CD4-positive, alpha-beta T cell (primary cell): Measurements from ENCODE around the gene GARIN5B. TPM values are rescaled to one million over a fixed set of nuclear protein-coding genes. Genes with fewer than 3 reads are reported as not detected.

ENCODE experiments used
- ATAC-seq: fragments of 200-7000 bp; cut with Tn5 transposase; one replicate; pipeline ENCODE4 v1.10.0; 2022; ENCODE audit warnings: mild to moderate bottlenecking; ENCODE audit not compliant: poor library complexity
- CTCF ChIA-PET: fragments of 350-600 bp; sonication (Branson Sonifier 250); formaldehyde crosslinking; loops from one replicate; lab custom pipeline; 2021; ENCODE audit warnings: antibody characterized with exemption, inconsistent platforms; lab: Charles Lee
- POLR2A ChIA-PET: fragments of 350-600 bp; sonication (Branson Sonifier 250); formaldehyde crosslinking; loops from one replicate; lab custom pipeline; 2021; ENCODE audit warnings: antibody characterized with exemption, inconsistent platforms; lab: Charles Lee
- DNase-seq, 14 experiments: peaks; one replicate each; pipeline ENCODE4 v3.0.0-alpha.2; 2013 to 2020; ENCODE audit warnings: mixed read lengths in 2 of 14
- H3K27ac ChIP-seq, 2 donors: one replicate each; pipeline versions ENCODE4 v1.5.1 to v1.7.0; 2013; ENCODE audit warnings: low read length in 2 of 2, low read depth in 1 of 2, mild to moderate bottlenecking in 1 of 2
- H3K27me3 ChIP-seq, 2 experiments: 1 replicate in 1 of 2; 2 replicates in 1 of 2; pipeline versions ENCODE4 v1.6.1 to v1.7.0; 2013; ENCODE audit warnings: low read length in 2 of 2, control low read depth in 1 of 2, mild to moderate bottlenecking in 1 of 2, moderate library complexity in 1 of 2; ENCODE audit not compliant: insufficient read depth in 2 of 2, control insufficient read depth in 1 of 2
- H3K36me3 ChIP-seq: one replicate; pipeline ENCODE4 v1.6.1; 2013; ENCODE audit warnings: low read length, control low read depth; ENCODE audit not compliant: insufficient read depth
- H3K4me1 ChIP-seq: one replicate; pipeline ENCODE4 v1.6.1; 2013; ENCODE audit warnings: low read length, control low read depth; ENCODE audit not compliant: insufficient read depth
- H3K4me3 ChIP-seq: one replicate; pipeline ENCODE4 v1.5.1; 2013; ENCODE audit warnings: mild to moderate bottlenecking, low read length, moderate library complexity
- H3K9me3 ChIP-seq, 2 experiments: 1 replicate in 1 of 2; 2 replicates in 1 of 2; pipeline versions ENCODE4 v1.6.1 to v1.7.0; 2013; ENCODE audit warnings: low read length in 2 of 2, mild to moderate bottlenecking in 2 of 2, control low read depth in 1 of 2, moderate library complexity in 1 of 2; ENCODE audit not compliant: control insufficient read depth in 1 of 2, insufficient read depth in 1 of 2
- H3K27ac Mint-ChIP-seq: one replicate; pipeline ENCODE4 v1.8.0; 2020; ENCODE audit warnings: mixed read lengths
- H3K27me3 Mint-ChIP-seq: one replicate; pipeline ENCODE4 v1.8.0; 2021; ENCODE audit warnings: mixed read lengths
- H3K36me3 Mint-ChIP-seq: one replicate; pipeline ENCODE4 v1.8.0; 2021; ENCODE audit warnings: low read depth, mixed read lengths
- H3K4me1 Mint-ChIP-seq: one replicate; pipeline ENCODE4 v1.8.0; 2021; ENCODE audit warnings: low read depth, mixed read lengths
- H3K4me3 Mint-ChIP-seq: one replicate; pipeline ENCODE4 v1.8.0; 2020; ENCODE audit warnings: mild to moderate bottlenecking, mixed read lengths
- H3K9me3 Mint-ChIP-seq: one replicate; pipeline ENCODE4 v1.8.0; 2020; ENCODE audit warnings: mixed read lengths
- CTCF ChIP-seq: fragments of 200-600 bp; IDR thresholded peaks from one replicate; pipeline ENCODE4 v1.8.0; 2022; ENCODE audit warnings: antibody characterized with exemption, mild to moderate bottlenecking
- intact Hi-C, 2 experiments: fragments of 100-400 bp; cut with DNase I in 1 of 2; cut with micrococcal nuclease in 1 of 2; formaldehyde crosslinking; loops; one replicate each; pipeline versions ENCODE4 v1.15.1 to v1.9.0; 2023 to 2025; cut with DNase I, micrococcal nuclease
- total RNA-seq, 174 experiments: library from RNA in 2 of 174; stranded (reverse) in 2 of 174; gene quantifications; one replicate each; pipeline ENCODE4 v1.2.3 and lab custom pipeline; 2021 to 2026

The GARIN5B gene
- total RNA-seq, 2 experiments from 2014 or later = 0.08 TPM; not detected in 1

- POLR2A ChIA-PET = interaction anchor here (0.6 to 0.9 kb wide), 2 partner anchors 9 to 13 kb away, joined by 3 read pairs; partner anchors contain the start of gene KMT5C
- H3K27ac Mint-ChIP-seq = no peak overlapping the region
- no peaks in the 10 kb centered on the region for H3K36me3 Mint-ChIP-seq
- CTCF ChIA-PET = interaction anchor here (1.3 kb wide), 1 partner anchor 13 kb away, joined by 3 read pairs; no protein-coding TSS in a partner anchor
- TF ChIP-seq CTCF = no peak
- no peak overlapping the region for H3K4me3 Mint-ChIP-seq
- no peak overlapping the region for H3K4me3 ChIP-seq
- peaks cover 0 to 31% of the 10 kb centered on the region in 2 experiments for H3K9me3 ChIP-seq
- peaks cover 29% of the 10 kb centered on the region for H3K4me1 ChIP-seq
- peaks cover 52% of the 10 kb centered on the region for H3K27me3 Mint-ChIP-seq
- peaks cover 34% of the 10 kb centered on the region in 2 experiments for H3K27me3 ChIP-seq
- H3K4me1 Mint-ChIP-seq = peaks cover 25% of the 10 kb centered on the region
- intact Hi-C loops = loop anchor here in 1 of 2 experiments (5.0 kb wide), 1 partner anchor 35 kb away; the partner anchor contains the start of gene RPL28
- DNase-seq (no peak), ATAC-seq (no peak)
- H3K9me3 Mint-ChIP-seq = no peaks in the 10 kb centered on the region
- no peak overlapping the region for H3K27ac ChIP-seq
- H3K36me3 ChIP-seq = no peaks in the 10 kb centered on the region
Measured at GRCh38 chr19:55352040-55352439, 11.0 kb downstream of the GARIN5B start.

GRCh38 chr19:55350620-55351315, 12.3 kb downstream of the GARIN5B start:
- Histone ChIP-seq H3K27ac (no peak overlapping the region), H3K4me3 (no peak overlapping the region), H3K4me1 (peaks cover 29% of the 10 kb centered on the region), H3K36me3 (no peaks in the 10 kb centered on the region), H3K27me3 (peaks cover 34% of the 10 kb centered on the region in 2 experiments), H3K9me3 (peaks cover 0 to 31% of the 10 kb centered on the region in 2 experiments)
- H3K27me3 Mint-ChIP-seq = peaks cover 44% of the 10 kb centered on the region
- DNase-seq (no peak), ATAC-seq (no peak)
- H3K4me1 Mint-ChIP-seq = peaks cover 25% of the 10 kb centered on the region
- no peak for TF ChIP-seq CTCF
- POLR2A ChIA-PET = interaction anchor here (1.4 kb wide), 1 partner anchor 12 kb away, joined by 11 read pairs; the partner anchor contains the start of gene KMT5C
- peaks cover under 1% of the 10 kb centered on the region for H3K36me3 Mint-ChIP-seq
- CTCF ChIA-PET = no interaction called here
- H3K9me3 Mint-ChIP-seq = no peaks in the 10 kb centered on the region
- no peak overlapping the region for H3K27ac Mint-ChIP-seq
- intact Hi-C loops = loop anchor here in 1 of 2 experiments (5.0 kb wide), 1 partner anchor 37 kb away; the partner anchor contains the start of gene RPL28
- H3K4me3 Mint-ChIP-seq = peak overlapping the region; percentile 38

GRCh38 chr19:55348317-55349034, 14.6 kb downstream of the GARIN5B start:
- POLR2A ChIA-PET = interaction anchor here (0.7 to 1.3 kb wide), 2 partner anchors 10 to 21 kb away, joined by 3 to 5 read pairs; partner anchors contain the start of gene KMT5C

More at GRCh38 chr19:55348317-55349034, 14.6 kb downstream of the GARIN5B start:
- Mint-ChIP-seq H3K4me3 (no peak overlapping the region), H3K4me1 (peaks cover 18% of the 10 kb centered on the region), H3K27ac (no peak overlapping the region), H3K9me3 (no peaks in the 10 kb centered on the region), H3K27me3 (peaks cover 31% of the 10 kb centered on the region), H3K36me3 (peaks cover 11% of the 10 kb centered on the region)
- no peak for DNase-seq
- H3K36me3 ChIP-seq = peaks cover 3% of the 10 kb centered on the region
- H3K4me1 ChIP-seq = peaks cover 12% of the 10 kb centered on the region
- no peak for ATAC-seq
- TF ChIP-seq CTCF = no peak
- H3K27ac ChIP-seq = no peak overlapping the region
- peaks cover 23 to 24% of the 10 kb centered on the region in 2 experiments for H3K27me3 ChIP-seq
- H3K4me3 ChIP-seq = no peak overlapping the region
- intact Hi-C loops = no loop called here
- peaks cover 0 to 21% of the 10 kb centered on the region in 2 experiments for H3K9me3 ChIP-seq
- CTCF ChIA-PET = interaction anchor here (1.3 kb wide), 1 partner anchor 18 kb away, joined by 3 read pairs; no protein-coding TSS in a partner anchor
